22Rv1 (cell line): ENCODE data around the gene SP140.

Experiments
- ZFX ChIP-seq: fragments of 450-650 bp; IDR thresholded peaks from 2 replicates; pipeline ENCODE4 v1.6.1; 2017; ENCODE audit warnings: antibody characterized with exemption, borderline replicate concordance
- TF ChIP-seq, protein P1 (sequence below): fragments of 450-650 bp; IDR thresholded peaks from 2 replicates; pipeline ENCODE4 v1.5.1; 2017; ENCODE audit warnings: mild to moderate bottlenecking

GRCh38 chr2:230205034-230205433 is 20.5 kb upstream of the SP140 start:
- TF ChIP-seq, protein P1, sequence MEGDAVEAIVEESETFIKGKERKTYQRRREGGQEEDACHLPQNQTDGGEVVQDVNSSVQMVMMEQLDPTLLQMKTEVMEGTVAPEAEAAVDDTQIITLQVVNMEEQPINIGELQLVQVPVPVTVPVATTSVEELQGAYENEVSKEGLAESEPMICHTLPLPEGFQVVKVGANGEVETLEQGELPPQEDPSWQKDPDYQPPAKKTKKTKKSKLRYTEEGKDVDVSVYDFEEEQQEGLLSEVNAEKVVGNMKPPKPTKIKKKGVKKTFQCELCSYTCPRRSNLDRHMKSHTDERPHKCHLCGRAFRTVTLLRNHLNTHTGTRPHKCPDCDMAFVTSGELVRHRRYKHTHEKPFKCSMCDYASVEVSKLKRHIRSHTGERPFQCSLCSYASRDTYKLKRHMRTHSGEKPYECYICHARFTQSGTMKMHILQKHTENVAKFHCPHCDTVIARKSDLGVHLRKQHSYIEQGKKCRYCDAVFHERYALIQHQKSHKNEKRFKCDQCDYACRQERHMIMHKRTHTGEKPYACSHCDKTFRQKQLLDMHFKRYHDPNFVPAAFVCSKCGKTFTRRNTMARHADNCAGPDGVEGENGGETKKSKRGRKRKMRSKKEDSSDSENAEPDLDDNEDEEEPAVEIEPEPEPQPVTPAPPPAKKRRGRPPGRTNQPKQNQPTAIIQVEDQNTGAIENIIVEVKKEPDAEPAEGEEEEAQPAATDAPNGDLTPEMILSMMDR = no peak
- TF ChIP-seq ZFX = no peak
